OCI-LY1 (cell line): Measurements from ENCODE around the gene PPIF.

Source experiments
- CTCF ChIP-seq: fragments of 200-600 bp; sonication (generic), shearing (Covaris generic); IDR thresholded peaks from 2 replicates; pipeline ENCODE4 v1.5.1; 2017; ENCODE audit warnings: mild to moderate bottlenecking, antibody characterized with exemption, low read length, moderate library complexity, mixed read lengths
- EZH2 ChIP-seq: fragments of 200-600 bp; sonication (generic), shearing (Covaris generic); IDR thresholded peaks from 2 replicates; pipeline ENCODE4 v1.8.0; 2017; ENCODE audit warnings: borderline replicate concordance, mixed run types, mild to moderate bottlenecking, antibody characterized with exemption, low read length, moderate library complexity, mixed read lengths

- TF ChIP-seq CTCF = no peak
- TF ChIP-seq EZH2 = no peak
Measured at GRCh38 chr10:79313911-79314439, 33.3 kb upstream of the PPIF start.
